ENCODE data around the gene DHRSX. TPM values are rescaled to one million over a fixed set of nuclear protein-coding genes. Genes with fewer than 3 reads are reported as not detected.

Gene DHRSX
- polyA plus RNA-seq, 2 of the 4 experiments (the other 2 are of a cell fraction), result 32.1 to 56.3 TPM

DNA sequence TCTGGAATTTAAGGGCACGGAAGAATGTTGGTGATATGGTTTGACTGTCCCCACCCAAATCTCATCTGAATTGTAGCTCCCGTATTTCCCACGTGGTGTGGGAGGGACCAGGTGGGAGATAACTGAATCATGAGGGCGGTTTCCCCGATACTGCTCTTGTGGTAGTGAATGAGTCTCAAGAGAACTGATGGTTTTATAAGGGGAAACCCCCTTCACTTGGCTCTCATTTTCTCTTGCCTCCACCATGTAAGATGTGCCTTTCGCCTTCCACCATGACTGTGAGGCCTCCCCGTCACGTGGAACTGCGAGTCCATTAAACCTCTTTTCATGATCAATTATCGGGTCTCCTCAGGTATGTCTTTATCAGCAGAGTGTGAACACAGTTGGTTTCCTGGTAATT lies 25.6 kb upstream of the DHRSX start:
- Histone ChIP-seq H3K4me1 (no peaks in the 10 kb centered on the region), H3K4me3 (no peak overlapping the region), H3K9me3 (no peaks in the 10 kb centered on the region), H3K27ac (no peak overlapping the region), H3K4me2 (no peak overlapping the region)
- TF ChIP-seq, protein P1, sequence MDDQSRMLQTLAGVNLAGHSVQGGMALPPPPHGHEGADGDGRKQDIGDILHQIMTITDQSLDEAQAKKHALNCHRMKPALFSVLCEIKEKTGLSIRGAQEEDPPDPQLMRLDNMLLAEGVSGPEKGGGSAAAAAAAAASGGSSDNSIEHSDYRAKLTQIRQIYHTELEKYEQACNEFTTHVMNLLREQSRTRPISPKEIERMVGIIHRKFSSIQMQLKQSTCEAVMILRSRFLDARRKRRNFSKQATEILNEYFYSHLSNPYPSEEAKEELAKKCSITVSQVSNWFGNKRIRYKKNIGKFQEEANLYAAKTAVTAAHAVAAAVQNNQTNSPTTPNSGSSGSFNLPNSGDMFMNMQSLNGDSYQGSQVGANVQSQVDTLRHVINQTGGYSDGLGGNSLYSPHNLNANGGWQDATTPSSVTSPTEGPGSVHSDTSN (IDR thresholded peaks at IDR 0.05), result no peak
- no peak for TF ChIP-seq SMC3 (IDR thresholded peaks at IDR 0.05)
- no peak for TF ChIP-seq CHD2 (IDR thresholded peaks at IDR 0.05; ENCODE audit: low read length, partially characterized antibody)
- TF ChIP-seq CBX2 (IDR thresholded peaks at IDR 0.05; ENCODE audit: borderline replicate concordance, low read depth), result no peak
- TF ChIP-seq, protein P2, sequence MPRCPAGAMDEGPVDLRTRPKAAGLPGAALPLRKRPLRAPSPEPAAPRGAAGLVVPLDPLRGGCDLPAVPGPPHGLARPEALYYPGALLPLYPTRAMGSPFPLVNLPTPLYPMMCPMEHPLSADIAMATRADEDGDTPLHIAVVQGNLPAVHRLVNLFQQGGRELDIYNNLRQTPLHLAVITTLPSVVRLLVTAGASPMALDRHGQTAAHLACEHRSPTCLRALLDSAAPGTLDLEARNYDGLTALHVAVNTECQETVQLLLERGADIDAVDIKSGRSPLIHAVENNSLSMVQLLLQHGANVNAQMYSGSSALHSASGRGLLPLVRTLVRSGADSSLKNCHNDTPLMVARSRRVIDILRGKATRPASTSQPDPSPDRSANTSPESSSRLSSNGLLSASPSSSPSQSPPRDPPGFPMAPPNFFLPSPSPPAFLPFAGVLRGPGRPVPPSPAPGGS (IDR thresholded peaks at IDR 0.05), result no peak
- TF ChIP-seq, protein P3, sequence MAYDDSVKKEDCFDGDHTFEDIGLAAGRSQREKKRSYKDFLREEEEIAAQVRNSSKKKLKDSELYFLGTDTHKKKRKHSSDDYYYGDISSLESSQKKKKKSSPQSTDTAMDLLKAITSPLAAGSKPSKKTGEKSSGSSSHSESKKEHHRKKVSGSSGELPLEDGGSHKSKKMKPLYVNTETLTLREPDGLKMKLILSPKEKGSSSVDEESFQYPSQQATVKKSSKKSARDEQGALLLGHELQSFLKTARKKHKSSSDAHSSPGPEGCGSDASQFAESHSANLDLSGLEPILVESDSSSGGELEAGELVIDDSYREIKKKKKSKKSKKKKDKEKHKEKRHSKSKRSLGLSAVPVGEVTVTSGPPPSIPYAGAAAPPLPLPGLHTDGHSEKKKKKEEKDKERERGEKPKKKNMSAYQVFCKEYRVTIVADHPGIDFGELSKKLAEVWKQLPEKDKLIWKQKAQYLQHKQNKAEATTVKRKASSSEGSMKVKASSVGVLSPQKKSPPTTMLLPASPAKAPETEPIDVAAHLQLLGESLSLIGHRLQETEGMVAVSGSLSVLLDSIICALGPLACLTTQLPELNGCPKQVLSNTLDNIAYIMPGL (CRISPR knock-in tag; IDR thresholded peaks at IDR 0.05; ENCODE audit: borderline replicate concordance), result no peak
- no peak for TF ChIP-seq FOXS1 (CRISPR knock-in tag; IDR thresholded peaks at IDR 0.05)
- no peak for TF ChIP-seq PHF8 (IDR thresholded peaks at IDR 0.05; ENCODE audit: borderline replicate concordance, low read depth)
- no peak for TF ChIP-seq RAD21 (conservative IDR thresholded peaks at IDR 0.05 in 1 of 2, IDR thresholded peaks at IDR 0.05 in 1 of 2)
- WGBS (ENCODE audit: missing lambda C conversion rate), result 76% methylated on average over 10 of the region's 10 CpGs
- no peak for DNase-seq (ENCODE audit: low read depth in 1 of 2, low spot score in 1 of 2)
- ChIA-PET CTCF (no interaction called here), POLR2A (no interaction called here)
- no peak for ATAC-seq
- FAIRE-seq, result no peak

DNA sequence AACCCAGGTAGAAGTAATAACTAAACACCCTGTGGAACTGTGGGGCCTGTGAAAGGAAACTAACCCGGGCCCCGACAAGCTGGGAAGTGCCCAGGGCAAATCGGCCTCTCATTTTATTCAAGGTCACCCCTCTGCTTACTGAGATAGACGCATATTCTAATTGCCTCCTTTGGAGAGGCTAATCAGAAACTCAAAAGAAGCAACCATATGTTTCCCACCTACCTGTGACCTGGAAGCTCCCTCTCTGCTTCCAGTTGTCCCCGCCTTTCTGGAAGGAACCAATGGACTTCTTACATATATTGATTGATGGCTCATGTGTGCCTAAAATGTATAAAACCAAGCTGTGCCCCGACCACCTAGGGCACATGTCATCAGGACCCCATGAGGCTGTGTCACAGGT lies 23.1 kb upstream of the DHRSX start:
- DNase-seq (ENCODE audit: low read depth in 1 of 2, low spot score in 1 of 2) (no peak), FAIRE-seq (no peak), ATAC-seq (no peak)
- TF ChIP-seq RNF2 (IDR thresholded peaks at IDR 0.05; ENCODE audit: borderline replicate concordance, low read depth) (no peak), HOXB13 (CRISPR knock-in tag; IDR thresholded peaks at IDR 0.05; ENCODE audit: low read depth) (no peak), MAZ (IDR thresholded peaks at IDR 0.05; ENCODE audit: borderline replicate concordance, low read depth, low read length) (no peak), MYC (IDR thresholded peaks at IDR 0.05; ENCODE audit: borderline replicate concordance, low read length) (no peak), TP53 (CRISPR knock-in tag; IDR thresholded peaks at IDR 0.05) (no peak), GATA3 (IDR thresholded peaks at IDR 0.05; ENCODE audit: borderline replicate concordance) (no peak), NR3C1 (IDR thresholded peaks at IDR 0.05) (no peak), FOSB (CRISPR knock-in tag; IDR thresholded peaks at IDR 0.05) (no peak), SREBF2 (IDR thresholded peaks at IDR 0.05) (no peak), HOXA7 (CRISPR knock-in tag; IDR thresholded peaks at IDR 0.05) (no peak), CHD2 (IDR thresholded peaks at IDR 0.05; ENCODE audit: low read length, partially characterized antibody) (no peak), FOXS1 (CRISPR knock-in tag; IDR thresholded peaks at IDR 0.05) (no peak), ZSCAN20 (CRISPR knock-in tag; IDR thresholded peaks at IDR 0.05) (no peak)
- TF ChIP-seq, protein P4, sequence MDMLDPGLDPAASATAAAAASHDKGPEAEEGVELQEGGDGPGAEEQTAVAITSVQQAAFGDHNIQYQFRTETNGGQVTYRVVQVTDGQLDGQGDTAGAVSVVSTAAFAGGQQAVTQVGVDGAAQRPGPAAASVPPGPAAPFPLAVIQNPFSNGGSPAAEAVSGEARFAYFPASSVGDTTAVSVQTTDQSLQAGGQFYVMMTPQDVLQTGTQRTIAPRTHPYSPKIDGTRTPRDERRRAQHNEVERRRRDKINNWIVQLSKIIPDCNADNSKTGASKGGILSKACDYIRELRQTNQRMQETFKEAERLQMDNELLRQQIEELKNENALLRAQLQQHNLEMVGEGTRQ (IDR thresholded peaks at IDR 0.05), result no peak
- TF ChIP-seq, protein P5, sequence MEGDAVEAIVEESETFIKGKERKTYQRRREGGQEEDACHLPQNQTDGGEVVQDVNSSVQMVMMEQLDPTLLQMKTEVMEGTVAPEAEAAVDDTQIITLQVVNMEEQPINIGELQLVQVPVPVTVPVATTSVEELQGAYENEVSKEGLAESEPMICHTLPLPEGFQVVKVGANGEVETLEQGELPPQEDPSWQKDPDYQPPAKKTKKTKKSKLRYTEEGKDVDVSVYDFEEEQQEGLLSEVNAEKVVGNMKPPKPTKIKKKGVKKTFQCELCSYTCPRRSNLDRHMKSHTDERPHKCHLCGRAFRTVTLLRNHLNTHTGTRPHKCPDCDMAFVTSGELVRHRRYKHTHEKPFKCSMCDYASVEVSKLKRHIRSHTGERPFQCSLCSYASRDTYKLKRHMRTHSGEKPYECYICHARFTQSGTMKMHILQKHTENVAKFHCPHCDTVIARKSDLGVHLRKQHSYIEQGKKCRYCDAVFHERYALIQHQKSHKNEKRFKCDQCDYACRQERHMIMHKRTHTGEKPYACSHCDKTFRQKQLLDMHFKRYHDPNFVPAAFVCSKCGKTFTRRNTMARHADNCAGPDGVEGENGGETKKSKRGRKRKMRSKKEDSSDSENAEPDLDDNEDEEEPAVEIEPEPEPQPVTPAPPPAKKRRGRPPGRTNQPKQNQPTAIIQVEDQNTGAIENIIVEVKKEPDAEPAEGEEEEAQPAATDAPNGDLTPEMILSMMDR (IDR thresholded peaks at IDR 0.05), result no peak
- TF ChIP-seq, protein P6, sequence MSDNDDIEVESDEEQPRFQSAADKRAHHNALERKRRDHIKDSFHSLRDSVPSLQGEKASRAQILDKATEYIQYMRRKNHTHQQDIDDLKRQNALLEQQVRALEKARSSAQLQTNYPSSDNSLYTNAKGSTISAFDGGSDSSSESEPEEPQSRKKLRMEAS (IDR thresholded peaks at IDR 0.05), result no peak
- H3K4me3 ChIP-seq, result no peak overlapping the region
- no peak overlapping the region for H3K4me2 ChIP-seq
- no peak overlapping the region for H3K27ac ChIP-seq
- no peaks in the 10 kb centered on the region for H3K9me3 ChIP-seq
- H3K4me1 ChIP-seq, result no peaks in the 10 kb centered on the region
- 66% methylated on average over 6 of the region's 6 CpGs for WGBS (ENCODE audit: missing lambda C conversion rate)
- ChIA-PET CTCF (no interaction called here), POLR2A (no interaction called here)

All from A549 (cell line).